HFF-Myc (cell line): Measurements from ENCODE around the gene PTPDC1.

Source experiments
- DNase-seq: peaks from one replicate; pipeline ENCODE4 v3.0.0-alpha.2; 2011; ENCODE audit warnings: low read depth; ENCODE audit errors: extremely low read depth
- H3K4me3 ChIP-seq: replicated peaks from 2 replicates; pipeline ENCODE4 v1.5.1; 2011; ENCODE audit warnings: low read depth, mild to moderate bottlenecking, control low read depth, low read length
- TF ChIP-seq, protein P1 (sequence below): IDR thresholded peaks from 2 replicates; pipeline ENCODE4 v1.5.1; 2012; ENCODE audit warnings: mild to moderate bottlenecking, low read depth, low read length, control low read depth; ENCODE audit errors: missing control alignments

PTPDC1 gene

DNA sequence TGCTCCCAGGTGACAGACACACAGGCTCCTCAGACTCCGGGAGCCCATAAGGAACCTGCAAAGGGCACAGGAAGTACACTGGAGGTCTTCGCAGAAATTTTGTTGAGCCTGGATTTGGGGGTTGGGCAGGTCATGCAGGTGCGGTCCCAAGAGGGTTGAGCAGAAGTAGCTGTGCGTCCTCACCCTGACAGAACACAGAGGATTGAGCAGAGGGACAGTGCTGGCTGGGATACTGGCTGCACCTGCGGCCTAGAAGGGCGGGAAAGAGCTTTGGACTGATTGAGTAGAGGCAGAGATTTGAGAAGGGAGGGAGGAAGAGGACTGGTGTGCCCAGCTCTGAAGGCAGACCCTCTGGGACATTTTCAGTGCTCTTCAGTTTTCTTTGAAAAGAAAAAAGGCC lies 65.4 kb downstream of the PTPDC1 start:
- no peak for DNase-seq
- H3K4me3 ChIP-seq: no peak overlapping the region
- TF ChIP-seq, protein P1, sequence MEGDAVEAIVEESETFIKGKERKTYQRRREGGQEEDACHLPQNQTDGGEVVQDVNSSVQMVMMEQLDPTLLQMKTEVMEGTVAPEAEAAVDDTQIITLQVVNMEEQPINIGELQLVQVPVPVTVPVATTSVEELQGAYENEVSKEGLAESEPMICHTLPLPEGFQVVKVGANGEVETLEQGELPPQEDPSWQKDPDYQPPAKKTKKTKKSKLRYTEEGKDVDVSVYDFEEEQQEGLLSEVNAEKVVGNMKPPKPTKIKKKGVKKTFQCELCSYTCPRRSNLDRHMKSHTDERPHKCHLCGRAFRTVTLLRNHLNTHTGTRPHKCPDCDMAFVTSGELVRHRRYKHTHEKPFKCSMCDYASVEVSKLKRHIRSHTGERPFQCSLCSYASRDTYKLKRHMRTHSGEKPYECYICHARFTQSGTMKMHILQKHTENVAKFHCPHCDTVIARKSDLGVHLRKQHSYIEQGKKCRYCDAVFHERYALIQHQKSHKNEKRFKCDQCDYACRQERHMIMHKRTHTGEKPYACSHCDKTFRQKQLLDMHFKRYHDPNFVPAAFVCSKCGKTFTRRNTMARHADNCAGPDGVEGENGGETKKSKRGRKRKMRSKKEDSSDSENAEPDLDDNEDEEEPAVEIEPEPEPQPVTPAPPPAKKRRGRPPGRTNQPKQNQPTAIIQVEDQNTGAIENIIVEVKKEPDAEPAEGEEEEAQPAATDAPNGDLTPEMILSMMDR: no peak

DNA sequence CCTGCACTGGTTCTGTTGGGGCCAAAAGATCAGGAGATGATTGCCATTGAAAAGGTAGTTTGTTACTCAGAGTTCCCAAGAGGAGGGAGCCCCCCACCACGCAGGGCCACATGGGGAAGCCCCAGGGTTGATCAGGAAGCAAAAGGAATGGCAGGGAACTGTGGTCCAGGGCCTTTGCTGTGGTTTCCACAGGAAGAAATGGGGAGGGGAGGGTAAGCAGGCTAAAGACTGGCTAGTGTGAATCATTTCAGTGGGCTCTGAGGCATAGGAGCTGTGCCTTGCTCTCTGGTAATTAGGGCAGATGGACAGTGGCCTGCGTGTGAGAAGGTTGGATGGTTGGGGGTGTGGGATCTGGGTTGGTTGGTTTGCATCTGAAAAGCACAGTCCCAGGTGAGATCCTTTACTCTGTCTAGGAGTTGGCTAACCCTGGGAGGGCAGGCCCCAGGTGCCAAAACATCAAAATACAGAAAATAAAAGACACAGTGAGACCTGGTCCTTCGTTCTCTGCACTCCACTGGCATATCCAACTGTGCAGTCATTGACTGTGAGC lies 66.1 kb downstream of the PTPDC1 start:
- TF ChIP-seq, protein P1: no peak
- no peak for DNase-seq
- H3K4me3 ChIP-seq: no peak overlapping the region

DNA sequence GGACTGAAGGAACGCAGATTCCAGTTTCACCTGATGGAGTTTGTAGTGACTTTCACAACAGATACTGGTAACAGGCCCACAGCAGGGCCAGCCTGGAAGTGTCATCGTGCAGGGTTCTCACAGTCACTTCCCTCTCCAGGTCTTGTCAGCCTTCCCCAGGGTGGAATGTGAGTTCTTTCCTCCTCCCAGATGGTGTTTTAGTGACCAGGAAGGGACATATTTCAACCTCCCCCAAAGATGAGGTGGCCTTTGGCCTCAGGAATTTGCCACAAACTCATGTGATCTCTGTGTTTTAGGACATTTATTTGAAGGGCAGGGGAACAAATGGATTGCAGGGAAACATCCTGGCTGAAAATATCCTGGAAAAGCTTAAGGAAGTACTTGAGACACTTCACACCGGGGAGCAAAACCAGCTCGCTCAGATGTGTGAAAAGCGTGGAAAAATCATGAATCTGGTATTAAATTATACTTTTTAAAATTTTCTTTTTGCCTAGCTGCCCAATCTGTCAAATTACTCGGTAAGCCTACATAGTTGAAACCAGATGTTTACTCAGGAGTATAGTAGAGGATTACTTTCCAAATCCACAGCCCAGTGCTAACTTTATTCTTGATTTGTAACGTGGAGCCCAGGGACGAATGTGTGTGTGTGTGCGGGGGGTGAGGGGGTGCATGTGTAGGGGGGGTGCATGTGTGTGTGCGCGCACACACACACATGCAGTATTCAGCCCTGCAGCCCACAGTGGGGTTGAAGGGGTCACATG lies 66.8 kb downstream of the PTPDC1 start:
- DNase-seq: no peak
- TF ChIP-seq, protein P1: no peak
- H3K4me3 ChIP-seq: no peak overlapping the region

DNA sequence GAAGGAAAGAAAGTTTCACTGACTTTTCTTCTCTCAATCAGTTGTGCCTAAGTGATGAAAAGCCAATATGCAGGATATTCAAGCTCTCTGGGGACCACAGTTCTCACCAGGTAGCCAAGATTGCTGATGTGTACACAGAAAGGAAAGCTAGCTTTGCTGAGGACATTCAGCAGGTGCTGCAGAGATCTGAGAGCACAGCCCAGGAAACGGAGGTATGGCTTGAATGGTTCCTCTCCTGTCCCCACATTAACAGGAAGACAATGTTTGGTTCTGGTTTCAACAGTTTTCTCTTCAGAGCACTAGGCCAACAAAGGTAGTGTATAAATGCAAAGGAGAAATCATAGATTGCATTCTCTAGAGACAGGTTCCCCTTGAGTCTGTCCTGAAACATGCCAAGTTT lies 69.6 kb downstream of the PTPDC1 start:
- H3K4me3 ChIP-seq: no peak overlapping the region
- no peak for DNase-seq
- TF ChIP-seq, protein P1: no peak

DNA sequence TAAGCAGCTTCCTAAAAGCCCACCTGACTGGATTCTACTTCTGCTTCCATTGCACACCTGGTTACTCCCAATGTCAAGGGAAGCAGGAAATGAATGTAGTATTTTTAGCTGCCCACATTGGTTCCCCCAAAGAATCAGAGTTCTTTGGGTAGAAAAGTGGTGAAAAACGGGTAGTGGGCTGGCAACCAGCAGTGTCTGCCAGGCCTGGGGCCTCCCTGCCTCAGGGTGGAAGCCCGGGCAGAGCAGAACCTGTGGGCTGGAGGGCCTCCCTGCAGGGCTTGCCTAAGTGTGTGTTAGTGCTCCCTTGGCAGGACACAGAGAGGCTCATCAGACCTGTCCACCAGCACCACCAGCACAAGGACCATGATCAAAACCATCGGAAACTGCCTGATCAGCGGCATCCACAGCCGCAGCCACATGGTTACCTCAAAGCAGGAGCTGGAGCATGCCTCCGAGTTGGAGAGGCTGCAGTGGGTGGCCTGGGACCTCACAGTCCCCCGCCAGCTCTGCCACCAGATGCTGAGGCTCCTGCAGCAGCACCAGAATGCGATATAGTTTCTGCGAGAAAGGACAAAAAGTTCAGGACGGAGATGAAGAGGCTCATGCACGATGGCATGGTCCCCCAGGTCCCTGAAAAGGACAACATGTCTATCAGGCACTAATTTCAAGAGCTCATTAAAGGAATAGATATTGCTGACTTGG lies 72.2 kb downstream of the PTPDC1 start:
- no peak overlapping the region for H3K4me3 ChIP-seq
- DNase-seq: no peak
- TF ChIP-seq, protein P1: no peak

DNA sequence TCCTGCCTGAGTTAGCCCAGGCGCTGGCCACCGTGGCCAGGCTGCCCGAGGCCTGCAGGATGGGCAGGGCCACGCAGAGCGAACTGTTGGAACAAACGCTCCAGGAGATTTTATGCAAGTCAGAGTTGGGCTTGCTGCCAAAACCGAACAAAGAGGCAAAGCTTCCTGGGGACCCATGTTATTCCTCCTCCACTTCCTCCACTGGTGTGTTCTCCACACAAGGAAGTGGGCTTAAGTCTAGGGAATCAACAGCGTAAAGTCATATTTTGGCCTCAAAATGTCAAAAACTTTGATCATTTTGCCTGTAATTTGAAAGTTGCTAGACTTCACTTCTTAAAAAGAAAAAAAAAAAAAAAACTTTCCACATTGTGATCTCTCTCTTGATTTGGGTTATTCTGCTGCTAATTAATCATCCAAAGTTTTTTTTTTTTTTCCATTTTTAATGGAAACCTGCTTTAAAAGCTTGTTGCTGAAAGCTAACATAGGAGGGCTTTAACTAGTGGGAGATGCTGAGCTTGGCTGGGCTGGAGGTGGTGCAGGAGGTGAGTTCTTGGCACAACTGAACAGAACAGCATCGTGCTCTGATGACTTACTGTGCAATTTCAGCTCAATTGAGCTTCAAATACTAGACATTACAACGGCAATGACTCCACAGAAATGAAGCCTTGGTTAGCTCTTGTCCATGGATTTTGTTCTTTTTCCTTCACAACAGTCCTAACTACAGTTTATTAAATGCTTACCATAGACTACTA lies 73.0 kb downstream of the PTPDC1 start:
- no peak for DNase-seq
- no peak overlapping the region for H3K4me3 ChIP-seq
- TF ChIP-seq, protein P1: no peak
